Measurements from ENCODE around the gene MANBA.

- TF ChIP-seq, protein P1, sequence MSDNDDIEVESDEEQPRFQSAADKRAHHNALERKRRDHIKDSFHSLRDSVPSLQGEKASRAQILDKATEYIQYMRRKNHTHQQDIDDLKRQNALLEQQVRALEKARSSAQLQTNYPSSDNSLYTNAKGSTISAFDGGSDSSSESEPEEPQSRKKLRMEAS (IDR thresholded peaks at IDR 0.05) = no peak
- no peak for TF ChIP-seq USF1 (IDR thresholded peaks at IDR 0.05)
Measured at GRCh38 chr4:102757681-102758080, 3.1 kb downstream of the MANBA start.
